H9 (cell line): Measurements from ENCODE around the gene RNASE7. TPM values are rescaled to one million over a fixed set of nuclear protein-coding genes. Genes with fewer than 3 reads are reported as not detected.

Experiments used
- DNase-seq: peaks from one replicate; pipeline ENCODE4 v3.0.0-alpha.2; 2017
- H2AFZ ChIP-seq: one replicate; pipeline ENCODE4 v1.6.1; 2013; ENCODE audit warnings: mild to moderate bottlenecking, low read length, control low read depth, moderate library complexity
- H2AK5ac ChIP-seq: 2 replicates; pipeline ENCODE4 v1.6.1; 2013; ENCODE audit warnings: low read length, control low read depth, mixed read lengths; ENCODE audit not compliant: insufficient read length
- H2BK120ac ChIP-seq: one replicate; pipeline ENCODE4 v1.6.1; 2013; ENCODE audit warnings: low read depth, mild to moderate bottlenecking, low read length, control low read depth, inconsistent platforms; ENCODE audit not compliant: poor library complexity, severe bottlenecking
- H2BK12ac ChIP-seq: 2 replicates; pipeline ENCODE4 v1.6.1; 2013; ENCODE audit warnings: low read length, control low read depth, mixed read lengths, low read depth; ENCODE audit not compliant: insufficient read length
- H2BK15ac ChIP-seq: 2 replicates; pipeline ENCODE4 v1.6.1; 2013; ENCODE audit warnings: low read depth, low read length, control low read depth
- H2BK20ac ChIP-seq: one replicate; pipeline ENCODE4 v1.6.1; 2013; ENCODE audit warnings: low read depth, mild to moderate bottlenecking, low read length, control low read depth, inconsistent platforms; ENCODE audit not compliant: poor library complexity, severe bottlenecking
- H2BK5ac ChIP-seq: 2 replicates; pipeline ENCODE4 v1.6.1; 2013; ENCODE audit warnings: low read length, control low read depth, mixed read lengths; ENCODE audit not compliant: insufficient read length
- H3K14ac ChIP-seq: 2 replicates; pipeline ENCODE4 v1.6.1; 2013; ENCODE audit warnings: low read length, control low read depth; ENCODE audit not compliant: insufficient read depth
- H3K18ac ChIP-seq: 2 replicates; pipeline ENCODE4 v1.6.1; 2013; ENCODE audit warnings: low read depth, mild to moderate bottlenecking, mixed read lengths, low read length, control low read depth; ENCODE audit not compliant: insufficient read length
- H3K23ac ChIP-seq: 2 replicates; pipeline ENCODE4 v1.6.1; 2013; ENCODE audit warnings: low read length, control low read depth, mixed read lengths, low read depth; ENCODE audit not compliant: insufficient read length
- H3K23me2 ChIP-seq: 2 replicates; pipeline ENCODE4 v1.6.1; 2013; ENCODE audit warnings: low read depth, mild to moderate bottlenecking, mixed read lengths, low read length, control low read depth; ENCODE audit not compliant: insufficient read length, poor library complexity, severe bottlenecking
- H3K27ac ChIP-seq: 2 replicates; pipeline ENCODE4 v1.5.1; 2013; ENCODE audit warnings: low read length, control low read depth, mixed read lengths, low read depth; ENCODE audit not compliant: insufficient read length
- H3K27me3 ChIP-seq: 2 replicates; pipeline ENCODE4 v1.6.1; 2013; ENCODE audit warnings: low read length, control low read depth, inconsistent platforms; ENCODE audit not compliant: insufficient read depth
- H3K4ac ChIP-seq: 2 replicates; pipeline ENCODE4 v1.6.1; 2013; ENCODE audit warnings: low read depth, mild to moderate bottlenecking, control low read depth, inconsistent platforms, low read length, moderate library complexity
- H3K4me1 ChIP-seq: 2 replicates; pipeline ENCODE4 v1.6.1; 2013; ENCODE audit warnings: low read length, control low read depth, inconsistent platforms; ENCODE audit not compliant: insufficient read depth
- H3K4me2 ChIP-seq: 2 replicates; pipeline ENCODE4 v1.6.1; 2013; ENCODE audit warnings: low read length, control low read depth, mixed read lengths; ENCODE audit not compliant: insufficient read length, insufficient read depth
- H3K56ac ChIP-seq: 2 replicates; pipeline ENCODE4 v1.6.1; 2013; ENCODE audit warnings: low read depth, mild to moderate bottlenecking, mixed read lengths, low read length, control low read depth; ENCODE audit not compliant: insufficient read length
- H3K79me1 ChIP-seq: 2 replicates; pipeline ENCODE4 v1.6.1; 2013; ENCODE audit warnings: low read depth, mild to moderate bottlenecking, moderate library complexity, low read length, control low read depth, inconsistent platforms; ENCODE audit not compliant: insufficient read depth, poor library complexity, severe bottlenecking
- H3K79me2 ChIP-seq: 2 replicates; pipeline ENCODE4 v1.6.1; 2013; ENCODE audit warnings: low read length, control low read depth, inconsistent platforms; ENCODE audit not compliant: insufficient read depth
- H3K9ac ChIP-seq: 2 replicates; pipeline ENCODE4 v1.6.1; 2013; ENCODE audit warnings: low read length, control low read depth, mixed read lengths; ENCODE audit not compliant: insufficient read length; ENCODE audit errors: extremely low read depth
- H3K9me3 ChIP-seq: one replicate; pipeline ENCODE4 v1.6.1; 2013; ENCODE audit warnings: low read depth, low read length, inconsistent platforms; ENCODE audit not compliant: control insufficient read depth
- H3T11ph ChIP-seq: one replicate; pipeline ENCODE4 v1.6.1; 2013; ENCODE audit warnings: mild to moderate bottlenecking, low read length, control low read depth, inconsistent platforms
- H4K20me1 ChIP-seq: one replicate; pipeline ENCODE4 v1.6.1; 2013; ENCODE audit not compliant: control insufficient read depth, insufficient read length, insufficient read depth
- H4K5ac ChIP-seq: 2 replicates; pipeline ENCODE4 v1.6.1; 2013; ENCODE audit warnings: low read depth, mild to moderate bottlenecking, mixed read lengths, low read length, control low read depth; ENCODE audit not compliant: insufficient read length
- H4K8ac ChIP-seq: replicated peaks from 2 replicates; pipeline ENCODE4 v1.6.1; 2013; ENCODE audit warnings: low read length, control low read depth, mixed read lengths, low read depth; ENCODE audit not compliant: insufficient read length
- H4K91ac ChIP-seq: 2 replicates; pipeline ENCODE4 v1.6.1; 2013; ENCODE audit warnings: low read depth, mild to moderate bottlenecking, moderate library complexity, mixed read lengths, low read length, control low read depth; ENCODE audit not compliant: insufficient read length
- H3K27ac Mint-ChIP-seq, 3 experiments: 2 replicates in 2 of 3; 3 replicates in 1 of 3; pipeline ENCODE4 v1.8.0; 2020 to 2021; ENCODE audit warnings: mixed read lengths in 3 of 3, mild to moderate bottlenecking in 1 of 3, moderate library complexity in 1 of 3
- H3K27me3 Mint-ChIP-seq: 2 replicates; pipeline ENCODE4 v1.8.0; 2021; ENCODE audit warnings: low read depth, mild to moderate bottlenecking, moderate library complexity, mixed read lengths
- H3K36me3 Mint-ChIP-seq, 3 experiments: 2 replicates in 2 of 3; 3 replicates in 1 of 3; pipeline ENCODE4 v1.8.0; 2020 to 2021; ENCODE audit warnings: low read depth in 3 of 3, mixed read lengths in 3 of 3; ENCODE audit not compliant: insufficient read depth in 1 of 3
- H3K4me1 Mint-ChIP-seq, 2 experiments: 2 replicates each; pipeline ENCODE4 v1.8.0; 2020; ENCODE audit warnings: mixed read lengths in 2 of 2
- H3K4me3 Mint-ChIP-seq, 2 experiments: 2 replicates in 1 of 2; 3 replicates in 1 of 2; pipeline ENCODE4 v1.8.0; 2020 to 2021; ENCODE audit warnings: mild to moderate bottlenecking in 2 of 2, mixed read lengths in 2 of 2, moderate library complexity in 1 of 2
- H3K9me3 Mint-ChIP-seq, 2 experiments: 2 replicates in 1 of 2; 3 replicates in 1 of 2; pipeline ENCODE4 v1.8.0; 2020; ENCODE audit warnings: mild to moderate bottlenecking in 2 of 2, mixed read lengths in 2 of 2, moderate library complexity in 1 of 2
- WGBS: extraction: QIAGEN DNeasy Blood & Tissue Kit; methylation state at CpG from one replicate; pipeline ENCODE4 v1.1.7; 2013; ENCODE audit warnings: missing lambda C conversion rate, low lambda C conversion rate, mixed read lengths; ENCODE audit not compliant: insufficient read length; ENCODE audit errors: extremely low coverage; 5-methylcytosine and 5-hydroxymethylcytosine counted together
- total RNA-seq: library from RNA; stranded (reverse); gene quantifications from 2 replicates; pipeline ENCODE4 v1.2.1, GENCODE V29; 2021
- TF ChIP-seq, protein P1 (sequence below): fragments of 200-600 bp; sonication (generic); conservative IDR thresholded peaks from 3 replicates; pipeline ENCODE4 v1.8.0; 2021; ENCODE audit warnings: antibody characterized with exemption, mild to moderate bottlenecking

RNASE7 gene
- total RNA-seq, 1 experiment from 2014 or later, result not detected

DNA sequence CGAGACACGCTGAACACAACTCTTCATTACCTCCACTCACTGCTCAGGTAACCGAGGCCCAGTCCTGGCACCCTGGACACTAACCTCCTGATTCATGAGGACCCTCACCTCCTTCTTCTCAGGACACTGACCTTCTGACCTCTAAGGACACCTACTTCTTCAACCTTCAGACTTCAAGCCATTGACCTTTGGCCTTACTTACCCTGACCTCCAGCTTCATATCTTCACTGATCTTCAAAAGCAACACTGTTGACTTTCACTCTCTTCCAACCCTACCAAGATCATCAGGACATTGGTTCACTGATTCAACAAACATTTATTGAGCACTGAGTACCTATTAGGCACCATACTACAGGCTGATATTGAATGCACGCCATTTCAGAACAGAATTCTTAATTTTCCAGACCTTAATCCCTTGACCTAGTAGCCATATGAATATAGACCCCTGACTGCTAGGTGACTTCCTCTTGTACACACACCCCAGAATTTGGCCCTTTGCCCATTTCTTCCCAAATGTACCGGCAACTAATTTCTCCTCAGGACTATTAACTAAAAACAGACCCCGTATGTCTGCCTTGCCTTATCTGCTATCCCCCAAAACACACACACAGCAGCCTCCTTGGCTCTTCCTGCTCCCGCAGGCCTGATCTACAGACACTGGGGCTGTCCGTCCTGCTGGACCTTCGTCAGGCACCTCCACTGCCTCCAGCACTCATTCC, 33.7 kb downstream of the RNASE7 start:
- no peak overlapping the region for H3K4me3 Mint-ChIP-seq
- Histone ChIP-seq H2BK120ac (no peak overlapping the region), H3T11ph (no peak overlapping the region), H4K8ac (no peak overlapping the region), H2BK15ac (no peak overlapping the region), H2BK5ac (no peak overlapping the region), H2BK12ac (no peak overlapping the region), H3K23me2 (peaks cover 11% of the 10 kb centered on the region), H3K79me1 (no peaks in the 10 kb centered on the region), H3K9ac (no peak overlapping the region), H4K91ac (no peak overlapping the region), H3K4ac (no peak overlapping the region), H3K56ac (no peak overlapping the region), H3K4me1 (peaks cover 4% of the 10 kb centered on the region; the same call in 1 of the 2 replicates), H3K4me2 (no peak overlapping the region), H3K14ac (no peak overlapping the region), H3K79me2 (no peaks in the 10 kb centered on the region), H3K27ac (no peak overlapping the region), H4K20me1 (no peaks in the 10 kb centered on the region), H3K9me3 (no peaks in the 10 kb centered on the region), H2AFZ (no peak overlapping the region), H3K27me3 (no peaks in the 10 kb centered on the region), H3K23ac (no peak overlapping the region), H4K5ac (no peak overlapping the region), H2AK5ac (no peak overlapping the region), H2BK20ac (no peak overlapping the region), H3K18ac (no peak overlapping the region)
- peaks cover 57 to 86% (median 80%) of the 10 kb centered on the region in 3 experiments for H3K36me3 Mint-ChIP-seq
- no peaks in the 10 kb centered on the region for H3K9me3 Mint-ChIP-seq
- no peak overlapping the region; a peak in 1 of 7 replicates for H3K27ac Mint-ChIP-seq
- peaks cover 15 to 16% of the 10 kb centered on the region in 2 experiments for H3K4me1 Mint-ChIP-seq
- no CpG with 5 or more reads among the region's 9 CpGs for WGBS
- no peak for DNase-seq
- H3K27me3 Mint-ChIP-seq, result no peaks in the 10 kb centered on the region; the same call in 1 of the 2 replicates
- TF ChIP-seq, protein P1, sequence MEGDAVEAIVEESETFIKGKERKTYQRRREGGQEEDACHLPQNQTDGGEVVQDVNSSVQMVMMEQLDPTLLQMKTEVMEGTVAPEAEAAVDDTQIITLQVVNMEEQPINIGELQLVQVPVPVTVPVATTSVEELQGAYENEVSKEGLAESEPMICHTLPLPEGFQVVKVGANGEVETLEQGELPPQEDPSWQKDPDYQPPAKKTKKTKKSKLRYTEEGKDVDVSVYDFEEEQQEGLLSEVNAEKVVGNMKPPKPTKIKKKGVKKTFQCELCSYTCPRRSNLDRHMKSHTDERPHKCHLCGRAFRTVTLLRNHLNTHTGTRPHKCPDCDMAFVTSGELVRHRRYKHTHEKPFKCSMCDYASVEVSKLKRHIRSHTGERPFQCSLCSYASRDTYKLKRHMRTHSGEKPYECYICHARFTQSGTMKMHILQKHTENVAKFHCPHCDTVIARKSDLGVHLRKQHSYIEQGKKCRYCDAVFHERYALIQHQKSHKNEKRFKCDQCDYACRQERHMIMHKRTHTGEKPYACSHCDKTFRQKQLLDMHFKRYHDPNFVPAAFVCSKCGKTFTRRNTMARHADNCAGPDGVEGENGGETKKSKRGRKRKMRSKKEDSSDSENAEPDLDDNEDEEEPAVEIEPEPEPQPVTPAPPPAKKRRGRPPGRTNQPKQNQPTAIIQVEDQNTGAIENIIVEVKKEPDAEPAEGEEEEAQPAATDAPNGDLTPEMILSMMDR, result no peak
